HG03196 (cell line): ENCODE measurements around the gene OR10K1.
"Not testable (repeated sequence)": the region's sequence is repeated elsewhere in the genome, so short reads cannot be mapped to it uniquely, and the experiment has no call there.

Source experiments
- ATAC-seq: cut with Tn5 transposase; IDR thresholded peaks from one replicate; pipeline ENCODE4 v1.9.1; 2021; ENCODE audit not compliant: unreplicated experiment

The OR10K1 gene

GRCh38 chr1:158461534-158461933 lies at the start of gene OR10K1:
Gene OR10K1, plus strand, starts transcription at chr1:158461834. Its CDS starts 3,728 bp downstream, at chr1:158465562.
- ATAC-seq = no peak

- no peak for ATAC-seq
Measured at GRCh38 chr1:158414651-158415345, 46.8 kb upstream of the OR10K1 start.

GRCh38 chr1:158417586-158417985 lies 44.0 kb upstream of the OR10K1 start:
- no peak for ATAC-seq

GRCh38 chr1:158422212-158422611 lies 39.4 kb upstream of the OR10K1 start:
- no peak for ATAC-seq

GRCh38 chr1:158425027-158425426 lies 36.6 kb upstream of the OR10K1 start:
- ATAC-seq = no peak

GRCh38 chr1:158426137-158426536 lies 35.5 kb upstream of the OR10K1 start, which contains the start of gene OR10K2:
Gene OR10K2, minus strand, starts transcription at chr1:158426237. Its CDS starts 5,371 bp downstream, at chr1:158420866.
- no peak for ATAC-seq

GRCh38 chr1:158430163-158430562 lies 31.5 kb upstream of the OR10K1 start:
- ATAC-seq = not testable (repeated sequence)

GRCh38 chr1:158434741-158435140 lies 26.9 kb upstream of the OR10K1 start:
- no peak for ATAC-seq

- ATAC-seq = no peak
Measured at GRCh38 chr1:158445376-158445775, 16.3 kb upstream of the OR10K1 start.

GRCh38 chr1:158454537-158454936 lies 7.1 kb upstream of the OR10K1 start:
- no peak for ATAC-seq

GRCh38 chr1:158457246-158457645 lies 4.4 kb upstream of the OR10K1 start:
- no peak for ATAC-seq

- ATAC-seq = no peak
Measured at GRCh38 chr1:158458263-158458662, 3.4 kb upstream of the OR10K1 start.

- ATAC-seq = no peak
Measured at GRCh38 chr1:158471920-158472319, 10.3 kb downstream of the OR10K1 start, which contains the start of gene OR10R2. Gene OR10R2, plus strand, starts transcription at chr1:158472220. Its CDS starts 106 bp downstream, at chr1:158472326.

GRCh38 chr1:158485455-158485854 lies 23.8 kb downstream of the OR10K1 start:
- no peak for ATAC-seq

- no peak for ATAC-seq
Measured at GRCh38 chr1:158491316-158491715, 29.7 kb downstream of the OR10K1 start.

- ATAC-seq = no peak
Measured at GRCh38 chr1:158493054-158493453, 31.4 kb downstream of the OR10K1 start.

- no peak for ATAC-seq
Measured at GRCh38 chr1:158494796-158495195, 33.2 kb downstream of the OR10K1 start.

- ATAC-seq = no peak
Measured at GRCh38 chr1:158496374-158496773, 34.7 kb downstream of the OR10K1 start.

- ATAC-seq = no peak
Measured at GRCh38 chr1:158506369-158506987, 44.8 kb downstream of the OR10K1 start.

- no peak for ATAC-seq
Measured at GRCh38 chr1:158507511-158507910, 45.9 kb downstream of the OR10K1 start.

GRCh38 chr1:158509471-158510156 lies 48.0 kb downstream of the OR10K1 start:
- no peak for ATAC-seq

- no peak for ATAC-seq
Measured at GRCh38 chr1:158516966-158517365, 55.3 kb downstream of the OR10K1 start.
